Limb (tissue), 2 donors: ENCODE measurements around the gene CORO1A.
"Not testable (repeated sequence)": the region's sequence is repeated elsewhere in the genome, so short reads cannot be mapped to it uniquely, and the experiment has no call there.

Experiments
- DNase-seq, 2 donors: peaks; one replicate each; pipeline ENCODE4 v3.0.0-alpha.2; 2016; ENCODE audit errors: extremely low spot score in 2 of 2

Gene CORO1A

DNA sequence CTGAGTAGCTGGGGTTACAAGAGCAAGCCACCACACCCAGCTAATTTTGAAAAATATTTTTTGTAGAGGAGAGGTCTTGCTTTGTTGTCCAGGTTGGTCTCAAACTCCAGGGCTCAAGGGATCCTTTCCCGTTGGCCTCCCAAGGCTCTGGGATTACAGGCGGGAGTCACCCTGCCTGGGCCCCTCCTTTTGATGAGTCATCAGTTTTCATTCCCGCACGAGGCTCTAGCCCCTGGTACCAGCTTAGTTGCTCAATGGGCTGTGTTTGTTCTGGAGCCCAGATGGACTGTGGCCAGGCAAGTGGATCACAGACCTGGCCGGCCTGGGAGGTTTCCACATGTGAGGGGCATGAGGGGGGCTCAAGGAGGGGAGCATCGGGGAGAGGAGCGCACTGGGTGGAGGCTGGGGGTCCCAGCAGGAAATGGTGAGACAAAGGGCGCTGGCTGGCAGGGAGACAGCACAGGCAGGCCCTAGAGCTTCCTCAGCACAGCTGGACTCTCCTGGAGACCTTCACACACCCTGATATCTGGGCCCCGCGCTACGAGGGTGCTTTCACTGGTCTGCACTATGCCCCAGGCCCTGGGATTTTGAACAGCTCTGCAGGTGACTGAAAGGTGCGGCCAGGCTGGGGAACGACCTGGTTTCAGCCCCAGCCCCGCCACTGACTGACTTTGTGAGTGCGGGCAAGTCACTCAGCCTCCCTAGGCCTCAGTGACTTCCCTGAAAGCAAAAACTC, 16.4 kb downstream of the CORO1A start:
- not testable (repeated sequence) for DNase-seq

DNA sequence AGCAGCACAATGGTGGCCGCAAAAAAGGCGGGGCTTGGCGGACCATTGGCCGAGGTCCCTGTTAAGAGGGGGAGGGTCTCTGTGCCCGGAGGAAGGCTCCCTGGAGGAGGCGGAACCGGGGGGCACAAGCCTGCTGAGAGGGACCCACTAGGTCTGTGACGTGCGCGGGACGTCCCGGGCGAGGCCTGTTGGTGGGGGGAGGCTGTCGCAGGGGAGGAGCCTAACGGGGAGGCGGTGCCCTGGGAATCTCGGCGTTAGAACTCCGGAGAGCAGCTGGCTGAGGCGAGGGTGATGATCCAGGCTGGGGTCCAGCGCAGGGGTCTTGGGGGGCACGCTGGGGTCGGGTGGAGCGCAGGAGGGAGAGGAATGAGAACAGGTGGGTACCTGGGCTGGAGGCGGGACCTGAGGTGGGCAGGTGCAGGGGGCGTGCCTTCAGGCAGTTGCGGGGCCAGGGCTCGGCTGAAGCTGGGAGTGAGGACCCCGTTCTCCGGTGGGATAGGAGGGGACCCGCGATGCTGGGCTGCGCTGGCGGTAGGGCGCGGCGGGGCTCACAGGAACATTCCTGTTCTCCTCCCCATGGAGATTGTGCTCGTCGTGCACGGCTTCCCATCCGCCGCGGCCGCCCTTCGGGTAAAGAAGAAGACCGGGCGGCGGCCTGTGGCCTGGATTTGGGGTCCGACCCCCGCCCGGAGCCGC, 22.3 kb downstream of the CORO1A start:
- not testable (repeated sequence) for DNase-seq

GRCh38 chr16:30206252-30206651, 22.9 kb downstream of the CORO1A start:
- DNase-seq: not testable (repeated sequence)

DNA sequence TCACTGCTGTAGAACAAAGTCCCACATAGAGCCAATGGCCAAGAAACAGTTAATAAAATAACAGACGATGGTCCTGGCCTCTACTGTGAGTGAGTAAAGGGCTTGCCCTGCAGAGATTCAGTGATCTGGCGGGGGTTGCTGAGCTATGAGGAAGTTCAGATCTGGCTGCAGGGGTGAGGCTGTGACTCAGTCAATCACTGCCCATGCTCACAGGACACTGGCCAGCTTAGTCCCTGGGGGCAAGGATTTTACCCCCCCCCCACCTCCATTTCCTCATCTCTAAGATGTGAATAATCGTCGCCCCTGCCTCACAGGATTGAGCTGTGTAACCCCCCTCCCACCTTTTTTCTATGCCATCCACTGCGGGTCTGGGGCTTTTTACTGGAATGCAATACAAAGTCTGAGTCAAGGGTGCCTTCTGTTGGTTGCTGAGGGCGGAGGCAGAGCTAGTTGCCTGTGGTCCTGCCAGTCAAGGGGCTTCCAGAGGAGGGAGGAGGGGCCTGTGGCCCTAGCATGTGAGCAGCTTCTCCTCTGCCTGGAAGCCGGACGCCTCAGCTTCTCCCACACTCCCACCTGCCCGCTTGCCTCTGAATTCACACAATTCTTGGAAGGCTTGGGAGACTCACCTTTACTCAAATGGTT, 23.8 kb downstream of the CORO1A start:
- DNase-seq: not testable (repeated sequence)

- not testable (repeated sequence) for DNase-seq
These were observed 25.6 kb downstream of the CORO1A start for GRCh38 chr16:30209032-30209431.

GRCh38 chr16:30211414-30211813, 28.0 kb downstream of the CORO1A start:
- DNase-seq: not testable (repeated sequence)

GRCh38 chr16:30217082-30217481, 33.7 kb downstream of the CORO1A start:
- not testable (repeated sequence) for DNase-seq
